Measurements from ENCODE around the gene ADORA2B.
"Not testable (repeated sequence)": the region's sequence is repeated elsewhere in the genome, so short reads cannot be mapped to it uniquely, and the experiment has no call there.

Gene ADORA2B

DNA sequence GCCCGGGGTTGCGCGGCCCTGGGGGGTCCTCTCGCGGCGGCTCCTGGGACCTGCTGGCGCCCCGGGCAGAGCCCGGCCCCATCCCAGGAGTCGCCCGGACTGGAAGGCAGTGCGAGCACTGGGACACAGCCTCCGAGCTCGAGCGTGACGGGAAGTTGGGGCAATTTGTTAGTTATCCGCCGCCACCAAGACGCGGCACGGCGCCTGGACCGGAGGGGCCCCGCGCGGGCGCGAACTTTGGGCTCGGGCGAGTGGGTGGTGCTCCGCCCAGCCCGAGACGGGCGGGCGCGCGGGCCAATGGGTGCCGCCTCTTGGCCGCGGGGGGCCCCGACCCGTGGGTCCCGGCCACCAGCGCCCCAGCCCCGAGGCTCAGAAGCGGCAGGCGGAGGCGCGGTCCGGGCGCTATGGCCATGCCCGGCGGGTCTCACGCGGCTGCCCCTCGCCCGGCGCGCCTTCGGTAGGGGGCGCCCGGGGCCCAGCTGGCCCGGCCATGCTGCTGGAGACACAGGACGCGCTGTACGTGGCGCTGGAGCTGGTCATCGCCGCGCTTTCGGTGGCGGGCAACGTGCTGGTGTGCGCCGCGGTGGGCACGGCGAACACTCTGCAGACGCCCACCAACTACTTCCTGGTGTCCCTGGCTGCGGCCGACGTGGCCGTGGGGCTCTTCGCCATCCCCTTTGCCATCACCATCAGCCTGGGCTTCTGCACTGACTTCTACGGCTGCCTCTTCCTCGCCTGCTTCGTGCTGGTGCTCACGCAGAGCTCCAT lies at the start of gene ADORA2B:
ADORA2B (plus strand) TSS at position 372 of the 768 bp plus-strand sequence; CDS start at position 491, 119 bp downstream.
- DNase-seq: peak; percentile 48

DNA sequence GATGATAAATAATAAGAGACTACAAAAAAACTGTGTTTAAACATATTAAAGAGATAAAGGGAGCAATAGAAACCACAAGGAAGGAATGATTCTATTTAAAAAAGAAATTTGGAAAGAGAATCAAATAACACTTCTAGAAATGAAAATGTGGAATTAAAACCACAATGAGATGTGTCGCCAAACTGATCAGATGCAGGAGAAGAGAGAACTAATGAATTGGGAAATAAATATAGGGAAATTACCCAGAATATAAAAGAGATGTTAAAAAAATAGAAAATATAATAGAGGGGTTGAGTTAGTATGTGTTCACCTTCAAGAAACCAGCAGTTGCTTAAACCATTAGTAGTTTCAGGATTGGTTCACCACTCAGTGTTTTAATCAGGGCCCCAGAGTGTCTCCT lies 48.7 kb upstream of the ADORA2B start:
- DNase-seq: no peak

DNA sequence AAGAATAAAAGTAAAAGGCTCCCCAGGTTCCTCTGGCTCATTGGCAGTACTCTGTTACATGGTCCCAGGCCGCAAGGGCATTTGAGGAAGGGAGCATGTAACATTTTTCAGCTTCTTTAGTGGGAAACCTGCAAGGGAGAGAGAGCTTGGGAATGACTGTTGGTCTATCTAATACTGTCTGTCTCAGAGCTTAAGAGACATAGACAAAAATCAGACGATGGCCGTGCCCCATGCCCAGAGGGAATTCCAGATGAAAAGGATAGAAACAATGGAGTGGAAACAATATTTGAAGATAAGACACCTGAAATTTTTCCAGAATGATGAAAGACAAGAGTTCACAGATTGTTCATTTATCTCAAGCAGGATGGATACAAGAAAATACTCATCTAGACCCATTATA lies 48.1 kb upstream of the ADORA2B start:
- no peak for DNase-seq

DNA sequence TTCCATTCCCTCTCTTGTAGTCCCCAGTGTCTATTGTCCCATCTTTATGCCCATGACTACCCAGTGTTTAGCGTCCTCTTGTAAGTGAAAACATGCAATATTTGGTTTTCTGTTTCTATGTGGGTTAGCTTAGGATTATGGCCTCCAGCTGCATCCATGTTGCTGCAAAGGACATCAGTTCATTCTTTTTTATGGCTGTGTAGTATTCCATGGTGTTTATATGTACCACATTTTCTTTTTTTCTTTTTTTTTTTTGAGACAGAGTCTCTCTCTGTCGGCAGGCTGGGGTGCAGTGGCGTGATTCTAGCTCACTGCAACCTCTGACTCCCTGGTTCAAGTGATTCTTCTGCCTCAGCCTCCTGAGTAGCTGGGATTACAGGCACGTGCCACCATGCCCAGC lies 45.3 kb upstream of the ADORA2B start:
- not testable (repeated sequence) for DNase-seq

DNA sequence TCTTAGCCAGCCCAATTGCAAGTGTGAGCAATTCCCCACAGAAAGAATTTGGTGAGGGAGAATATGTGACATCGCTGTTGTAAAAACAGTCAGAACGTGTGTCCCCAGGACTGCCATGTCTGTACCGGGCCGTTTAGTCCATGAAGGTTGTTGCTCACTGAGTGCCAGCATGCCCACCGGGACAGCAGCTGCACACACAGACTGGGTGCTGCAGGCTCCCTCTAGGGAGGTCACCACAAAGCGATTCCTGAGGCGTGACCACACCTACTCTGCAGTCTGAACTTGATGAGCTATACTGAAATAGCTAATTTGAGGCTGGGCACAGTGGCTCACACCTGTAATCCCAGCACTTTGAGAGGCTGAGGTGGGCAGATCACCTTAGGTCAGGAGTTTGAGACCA lies 44.1 kb upstream of the ADORA2B start:
- DNase-seq: no peak

DNA sequence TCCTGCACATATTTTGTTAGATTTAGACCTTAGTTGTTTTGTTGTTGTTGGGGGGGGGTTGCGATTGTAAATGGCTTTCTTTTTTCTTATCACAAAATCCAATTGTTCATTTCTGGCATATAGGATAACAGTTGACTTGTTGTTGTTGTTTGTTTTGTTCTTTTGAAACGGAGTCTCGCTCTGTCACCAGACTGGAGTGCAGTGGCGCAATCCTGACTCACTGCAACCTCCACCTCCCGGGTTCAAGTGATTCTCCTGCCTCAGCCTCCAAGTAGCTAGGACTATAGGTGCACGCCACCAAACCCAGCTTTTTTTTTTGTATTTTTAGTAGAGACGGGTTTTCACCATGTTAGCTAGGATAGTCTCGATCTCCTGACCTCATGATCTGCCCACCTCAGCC lies 39.7 kb upstream of the ADORA2B start:
- not testable (repeated sequence) for DNase-seq

DNA sequence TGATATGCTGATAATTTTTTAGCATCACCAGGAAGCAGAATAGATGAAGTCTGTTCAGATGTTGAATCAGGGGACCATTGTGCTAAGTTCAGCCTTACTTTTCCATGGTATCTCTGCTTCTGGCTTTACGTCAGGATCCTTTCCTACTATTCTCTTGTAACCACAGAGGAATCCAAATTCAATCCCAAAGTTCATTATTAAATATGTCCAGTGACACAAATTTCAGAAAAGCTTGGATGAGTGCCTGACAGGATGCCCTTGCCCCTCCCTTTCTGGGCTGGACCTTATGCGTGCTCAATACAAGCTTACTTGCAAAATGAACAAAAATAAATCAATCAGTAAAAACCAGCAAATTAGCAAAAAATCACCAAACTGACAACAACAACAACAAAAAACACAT lies 37.6 kb upstream of the ADORA2B start:
- no peak for DNase-seq

DNA sequence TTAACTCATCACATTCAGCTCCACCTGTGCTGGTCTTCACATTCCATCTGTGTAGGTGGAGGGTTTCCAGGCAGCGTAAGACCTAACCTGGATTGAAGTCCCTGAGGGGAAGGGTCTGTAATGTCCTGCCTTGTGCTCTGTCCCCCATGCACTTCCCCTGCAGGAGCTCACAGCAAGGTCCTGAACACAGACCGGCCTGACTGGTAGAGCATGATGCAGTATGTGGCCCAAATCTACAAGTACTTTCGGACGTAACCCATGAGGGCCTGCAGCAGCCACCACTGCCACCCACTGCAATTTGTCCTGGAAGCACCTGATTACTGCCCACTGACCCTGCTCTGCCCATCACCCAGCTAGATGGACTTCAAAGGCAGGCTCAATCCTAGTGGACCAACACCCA lies 36.6 kb upstream of the ADORA2B start:
- no peak for DNase-seq

DNA sequence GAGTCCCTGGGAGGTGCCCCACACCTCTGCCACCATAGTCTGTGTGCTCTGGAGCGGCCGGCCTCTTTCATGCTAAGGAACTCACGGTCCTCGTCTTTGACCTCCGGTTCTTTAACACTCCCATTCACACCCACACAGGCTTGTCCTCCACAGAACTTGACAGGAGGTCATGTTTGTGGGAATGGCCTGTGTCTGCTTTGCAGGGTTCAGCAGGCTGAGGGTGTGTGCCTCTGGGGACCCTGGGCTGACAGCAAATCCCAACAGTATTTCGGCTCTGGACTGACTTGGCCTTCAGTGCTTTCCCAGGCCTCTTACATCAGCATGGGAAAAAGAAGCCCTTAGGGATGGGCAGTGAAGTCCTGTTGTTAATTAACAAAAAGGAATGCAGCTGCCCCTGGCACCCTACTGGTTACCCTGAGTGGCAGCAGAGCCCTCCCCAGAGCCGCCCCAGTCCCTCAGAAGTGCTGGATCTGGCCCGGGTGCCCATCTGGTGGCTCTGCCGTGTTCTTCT lies 35.4 kb upstream of the ADORA2B start:
- no peak for DNase-seq

DNA sequence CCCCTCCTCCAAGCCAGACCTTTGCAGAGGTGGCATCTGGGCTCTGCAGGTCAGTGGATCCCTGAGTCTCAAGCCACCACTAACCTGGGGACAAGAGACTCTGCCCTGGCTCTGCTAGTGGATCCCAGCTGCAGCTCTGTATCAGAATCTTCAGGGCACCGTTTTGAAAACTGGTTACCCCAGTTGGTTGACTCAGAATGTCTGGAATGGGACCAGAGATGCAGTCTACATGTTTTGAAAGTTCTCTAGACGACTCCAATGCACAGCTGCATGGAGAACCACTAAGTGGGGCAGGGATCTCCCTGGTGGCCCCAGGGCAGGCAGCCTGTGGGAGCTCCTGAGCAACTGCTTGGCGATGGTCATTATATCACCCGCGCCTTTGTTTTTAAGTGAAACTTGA lies 34.1 kb upstream of the ADORA2B start:
- DNase-seq: no peak

DNA sequence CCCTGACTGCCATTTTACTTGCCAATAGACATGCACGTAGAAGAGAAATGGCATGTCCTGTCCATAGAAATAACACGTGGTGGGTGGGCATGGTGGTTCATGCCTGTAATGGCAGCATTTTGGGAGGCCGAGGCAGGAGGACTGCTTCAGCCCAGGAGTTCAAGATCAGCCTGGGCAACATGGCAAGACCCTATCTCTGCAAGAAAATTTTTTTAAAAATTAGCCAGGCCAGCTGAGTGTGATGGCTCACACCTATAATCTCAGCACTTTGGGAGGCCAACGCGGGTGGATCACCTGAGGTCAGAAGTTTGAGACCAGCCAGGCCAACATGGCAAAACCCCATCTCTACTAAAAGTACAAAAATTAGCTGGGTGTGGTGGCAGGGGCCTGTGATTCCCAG lies 33.2 kb upstream of the ADORA2B start:
- not testable (repeated sequence) for DNase-seq

DNA sequence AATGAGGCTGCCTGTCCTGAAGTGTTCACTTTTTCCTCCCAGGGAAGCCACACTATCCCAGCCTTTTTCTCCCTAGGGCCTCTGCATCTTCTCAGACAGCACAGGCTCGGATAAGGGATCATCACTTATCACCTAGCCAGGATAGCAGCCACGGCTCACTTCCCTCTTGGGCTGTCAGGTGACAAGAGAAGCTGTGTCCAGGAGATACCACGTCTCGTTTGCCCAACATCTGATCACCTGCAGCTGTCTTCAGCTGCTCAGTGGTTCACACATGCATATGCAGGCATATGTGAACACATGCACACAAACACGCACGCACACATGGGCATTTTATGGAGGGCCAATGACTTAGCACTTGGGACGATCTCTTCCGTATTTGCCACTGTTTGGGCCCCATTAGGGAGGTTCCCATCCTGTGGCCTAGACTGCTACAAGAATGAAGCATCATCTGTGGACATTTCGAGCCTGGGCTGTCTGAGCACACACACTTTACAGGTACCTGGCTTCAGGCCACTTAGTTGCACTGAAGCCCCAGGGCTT lies 32.4 kb upstream of the ADORA2B start:
- no peak for DNase-seq

DNA sequence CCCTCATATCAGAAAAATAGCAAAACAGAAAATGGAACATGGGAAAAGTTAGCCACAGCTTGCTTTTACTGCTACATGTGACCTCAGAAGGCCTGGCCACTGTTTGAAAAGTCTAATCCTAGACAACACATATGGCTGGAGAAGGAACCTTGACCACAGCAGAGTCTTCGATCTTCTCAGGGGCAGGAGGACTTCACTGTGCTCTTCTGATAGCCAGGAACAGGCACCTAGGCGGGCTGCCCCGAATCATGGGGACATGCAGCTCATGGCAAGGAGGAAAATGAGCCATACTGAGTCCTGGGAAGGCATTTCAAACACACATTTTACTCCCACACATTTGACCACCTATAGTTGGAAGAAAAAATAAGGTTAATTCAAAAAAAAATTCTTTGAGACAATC lies 31.1 kb upstream of the ADORA2B start:
- DNase-seq: no peak

DNA sequence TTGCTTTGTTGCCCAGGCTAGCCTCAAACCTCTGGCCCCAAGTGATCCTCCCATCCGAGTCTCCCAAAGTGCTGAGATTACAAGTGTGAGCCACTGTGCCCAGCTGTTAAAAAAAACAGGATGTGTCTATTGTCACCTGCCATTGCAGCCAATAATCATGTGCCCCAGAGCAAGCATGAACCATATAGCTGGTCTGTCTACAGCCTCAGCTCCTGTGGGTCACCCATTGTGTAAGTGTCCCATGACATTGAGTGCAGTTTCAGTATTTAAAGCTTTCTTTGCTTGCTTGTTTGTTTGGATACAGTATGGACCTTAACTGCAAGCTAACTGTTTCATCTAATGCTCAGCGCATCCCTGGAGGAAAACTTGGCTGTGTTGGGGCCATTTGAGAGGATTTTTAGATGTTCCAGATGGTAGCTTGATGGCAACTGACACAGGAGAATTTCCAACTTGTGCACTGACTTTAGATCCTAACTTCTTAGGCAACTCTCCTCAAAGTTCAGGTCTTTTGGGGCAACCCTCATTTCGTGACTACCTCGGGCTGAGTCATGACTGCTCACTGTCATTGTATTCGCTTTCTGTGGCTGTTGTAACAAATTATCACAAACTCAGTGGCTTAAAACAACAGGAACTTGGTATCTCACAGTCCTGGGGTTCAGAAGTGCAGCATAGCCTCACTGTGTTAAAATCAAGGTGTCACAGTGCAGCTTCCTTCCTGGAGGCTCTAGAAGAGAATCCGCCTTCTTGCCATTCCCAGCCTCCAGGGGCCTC lies 30.3 kb upstream of the ADORA2B start:
- peak; percentile 70 for DNase-seq

DNA sequence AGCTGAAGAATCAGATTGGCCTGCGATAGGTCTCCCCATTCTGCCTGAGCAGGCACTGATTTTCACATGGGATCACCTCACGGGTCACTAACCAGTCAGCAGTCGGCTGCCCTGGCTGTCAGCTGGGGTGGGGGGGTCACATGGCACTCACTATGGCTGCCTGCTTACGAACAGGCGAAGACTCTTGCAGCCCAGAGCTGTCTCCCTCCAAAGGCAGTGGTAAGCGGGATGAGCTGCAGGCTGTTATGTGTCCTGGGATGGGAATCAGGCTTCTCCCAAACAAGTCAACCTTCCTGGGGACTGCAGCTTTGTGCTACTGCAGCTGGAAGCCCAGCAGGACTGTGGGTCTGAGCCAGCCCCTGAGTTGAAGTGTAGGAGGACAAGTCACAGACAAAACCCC lies 29.0 kb upstream of the ADORA2B start:
- no peak for DNase-seq

DNA sequence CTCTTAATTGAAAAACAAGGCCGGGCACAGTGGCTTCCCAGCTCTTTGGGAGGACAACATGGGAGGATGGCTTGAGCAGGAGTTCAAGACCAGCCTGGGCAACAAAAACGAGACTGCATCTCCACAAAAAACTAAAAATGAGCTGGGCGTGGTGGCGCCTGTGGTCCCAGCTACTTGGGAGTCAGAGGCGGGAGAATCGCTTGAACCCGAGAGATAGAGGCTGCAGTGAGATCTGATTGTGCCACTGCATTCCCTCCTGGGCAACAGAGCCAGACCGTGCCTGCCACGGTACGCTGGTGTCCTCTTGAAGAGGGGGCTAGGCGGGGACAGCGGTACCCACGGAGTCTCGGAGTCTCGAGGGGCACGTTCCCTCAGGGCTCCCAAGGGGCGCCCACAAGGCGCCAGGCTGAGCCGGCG lies 27.9 kb upstream of the ADORA2B start:
- no peak for DNase-seq

DNA sequence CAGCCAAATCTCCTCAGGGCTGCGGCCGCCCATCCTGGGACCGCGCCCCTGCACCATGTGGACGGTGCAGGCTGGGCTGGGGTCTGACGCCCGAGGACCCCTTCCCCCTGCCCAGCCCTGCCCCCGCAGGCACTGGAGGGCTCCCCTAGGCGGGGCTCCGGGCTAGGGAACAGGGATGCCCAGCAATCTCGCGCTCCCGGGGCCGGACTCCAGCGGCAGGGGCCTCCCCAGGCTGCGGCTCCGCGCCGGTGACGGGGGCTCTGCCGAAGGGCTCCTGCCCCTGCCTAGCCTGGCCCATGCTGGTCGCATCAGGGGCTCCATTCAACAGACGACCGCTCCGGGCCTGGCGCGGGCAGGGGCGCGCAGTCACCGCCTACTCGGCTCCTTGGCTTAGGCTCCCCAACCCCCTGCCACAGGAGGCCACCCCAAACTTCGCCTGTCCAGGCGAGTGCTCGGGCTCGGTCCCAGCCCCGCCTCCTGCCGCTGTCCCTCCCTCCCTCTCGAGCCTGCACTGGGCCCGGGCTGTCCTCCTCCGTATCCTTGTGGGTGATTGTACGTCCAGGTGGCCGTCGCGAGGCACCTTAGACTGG lies 27.4 kb upstream of the ADORA2B start:
- DNase-seq: no peak

DNA sequence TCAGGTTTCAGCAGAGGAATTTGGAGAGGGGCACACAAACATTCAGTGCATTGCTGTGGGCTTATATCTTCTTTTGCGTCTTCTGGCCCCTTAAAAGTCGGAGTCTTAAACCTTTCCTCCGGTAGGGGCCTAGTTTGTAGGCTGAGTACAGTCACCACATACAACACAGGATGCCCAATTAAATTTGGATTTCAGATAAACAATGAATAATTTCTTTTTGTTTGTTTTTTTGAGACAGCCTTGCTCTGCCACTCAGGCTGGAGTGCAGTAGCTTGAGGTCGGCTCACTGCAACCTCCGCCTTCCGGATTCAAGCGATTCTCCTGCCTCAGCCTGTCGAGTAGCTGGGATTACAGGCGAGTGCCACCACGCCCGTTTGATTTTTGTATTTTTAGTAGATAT lies 26.7 kb upstream of the ADORA2B start:
- DNase-seq: no peak

DNA sequence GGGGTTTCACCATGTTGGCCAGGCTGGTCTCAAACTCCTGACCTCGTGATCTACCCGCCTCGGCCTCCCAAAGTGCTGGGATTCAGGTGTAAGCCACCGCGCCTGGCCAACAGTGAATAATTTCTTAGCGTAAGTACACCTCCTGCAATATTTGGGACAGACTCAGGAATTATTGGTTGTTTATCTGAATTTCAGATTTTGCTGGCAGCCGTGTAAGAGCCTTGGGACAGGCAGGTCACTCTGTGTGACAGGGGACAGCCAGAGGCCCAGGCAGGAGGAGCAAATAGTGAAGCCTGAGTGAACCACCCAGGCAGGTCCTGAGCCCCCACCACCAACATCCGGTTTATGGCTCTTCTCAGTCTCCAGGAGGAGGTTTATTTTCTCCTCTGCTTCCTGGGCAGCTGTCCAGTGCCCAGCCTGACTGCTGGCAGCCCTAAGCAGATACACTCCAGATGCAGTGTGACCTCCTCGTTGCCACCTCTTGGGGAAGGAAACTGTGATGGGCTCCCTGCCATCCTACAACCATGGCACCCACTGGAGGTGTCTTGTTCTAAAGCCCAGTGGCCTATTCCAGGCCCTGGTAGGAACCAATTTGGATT lies 26.2 kb upstream of the ADORA2B start:
- no peak for DNase-seq

DNA sequence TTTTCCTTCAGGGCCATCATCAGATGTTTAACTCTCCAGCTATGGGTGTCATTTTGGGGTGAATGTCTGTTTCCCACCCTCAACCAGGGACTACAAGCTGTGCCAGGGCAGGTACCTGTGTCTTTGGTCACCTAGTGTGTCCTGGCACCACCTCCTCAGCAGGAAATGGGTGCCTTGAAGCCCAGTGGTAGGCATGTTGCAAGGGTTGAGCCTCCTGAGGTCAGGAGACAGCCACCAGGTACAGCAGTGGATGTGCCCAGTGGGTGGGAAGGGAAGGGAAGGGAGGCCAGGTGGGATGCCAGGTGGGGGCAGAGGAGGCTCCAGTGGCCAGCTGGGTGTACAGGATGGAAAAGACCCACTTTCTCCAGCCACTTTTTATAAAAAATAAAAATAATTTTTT lies 25.5 kb upstream of the ADORA2B start:
- DNase-seq: no peak

DNA sequence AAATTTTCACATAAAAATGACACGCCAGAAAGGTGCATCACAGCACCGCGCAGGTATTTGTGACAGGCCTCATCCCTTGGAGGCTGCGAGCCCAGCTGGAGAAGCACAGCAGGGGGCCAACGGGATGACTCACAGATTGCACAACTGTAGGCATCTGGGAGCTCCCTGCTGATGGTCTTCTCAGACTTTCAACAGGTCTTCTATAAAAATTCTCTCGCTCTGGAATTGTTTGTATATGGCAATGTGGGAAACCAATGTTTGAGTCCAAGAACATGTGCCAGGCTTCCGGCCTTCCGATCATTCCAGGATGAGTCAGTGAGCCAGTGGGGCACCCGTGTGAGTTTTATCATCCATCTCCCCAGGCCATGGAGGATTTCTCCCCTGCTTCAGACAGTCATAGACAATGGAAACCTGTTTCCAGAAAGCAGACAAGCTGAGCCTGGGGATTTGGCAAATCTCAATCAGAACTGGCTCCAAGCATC lies 24.1 kb upstream of the ADORA2B start:
- DNase-seq: no peak

DNA sequence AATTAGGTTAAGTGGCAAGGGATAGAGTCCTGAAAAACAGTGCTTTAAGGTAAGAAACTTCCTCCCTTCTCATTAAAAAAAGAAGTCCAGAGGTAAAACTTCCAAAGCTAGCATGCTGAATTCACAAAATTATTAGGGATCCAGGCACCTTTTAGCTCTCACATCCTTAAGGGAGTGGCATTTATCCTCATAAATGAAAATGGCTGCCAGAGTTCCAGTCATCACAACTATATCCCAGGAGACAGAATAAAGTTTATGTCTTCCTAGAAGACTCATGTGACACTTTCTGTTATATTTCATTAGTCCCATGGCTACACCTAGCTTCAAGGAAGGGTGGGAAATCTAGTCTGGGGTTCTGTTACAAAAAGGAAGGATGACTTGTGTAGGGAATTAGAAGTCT lies 23.3 kb upstream of the ADORA2B start:
- DNase-seq: no peak

DNA sequence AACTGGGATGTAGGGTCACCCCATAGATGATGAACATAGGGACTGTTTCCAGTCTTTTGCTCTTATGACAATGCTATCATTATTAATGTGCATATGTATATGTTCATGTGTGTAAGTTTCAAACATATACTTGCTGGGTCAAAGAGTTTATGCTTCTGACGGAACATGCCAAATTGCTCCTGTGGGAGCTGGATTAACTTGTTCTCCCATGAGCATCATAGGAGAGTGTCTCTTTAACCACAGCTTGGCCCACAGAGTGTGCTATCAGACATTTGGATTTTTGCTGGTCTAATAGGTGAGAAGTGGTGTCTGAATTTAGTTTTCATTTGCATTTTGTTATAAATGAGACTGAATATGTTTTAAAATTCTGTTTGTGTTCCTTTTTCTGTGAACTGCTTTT lies 22.3 kb upstream of the ADORA2B start:
- no peak for DNase-seq

Measured in activated CD4-positive, alpha-beta T cell treated with anti-CD3 and anti-CD28 coated beads, Interleukin-2, amount 50 U/mL, for 16 hours (primary cell).